ENCODE measurements around the gene SS18L1.

- TF ChIP-seq, protein P1, sequence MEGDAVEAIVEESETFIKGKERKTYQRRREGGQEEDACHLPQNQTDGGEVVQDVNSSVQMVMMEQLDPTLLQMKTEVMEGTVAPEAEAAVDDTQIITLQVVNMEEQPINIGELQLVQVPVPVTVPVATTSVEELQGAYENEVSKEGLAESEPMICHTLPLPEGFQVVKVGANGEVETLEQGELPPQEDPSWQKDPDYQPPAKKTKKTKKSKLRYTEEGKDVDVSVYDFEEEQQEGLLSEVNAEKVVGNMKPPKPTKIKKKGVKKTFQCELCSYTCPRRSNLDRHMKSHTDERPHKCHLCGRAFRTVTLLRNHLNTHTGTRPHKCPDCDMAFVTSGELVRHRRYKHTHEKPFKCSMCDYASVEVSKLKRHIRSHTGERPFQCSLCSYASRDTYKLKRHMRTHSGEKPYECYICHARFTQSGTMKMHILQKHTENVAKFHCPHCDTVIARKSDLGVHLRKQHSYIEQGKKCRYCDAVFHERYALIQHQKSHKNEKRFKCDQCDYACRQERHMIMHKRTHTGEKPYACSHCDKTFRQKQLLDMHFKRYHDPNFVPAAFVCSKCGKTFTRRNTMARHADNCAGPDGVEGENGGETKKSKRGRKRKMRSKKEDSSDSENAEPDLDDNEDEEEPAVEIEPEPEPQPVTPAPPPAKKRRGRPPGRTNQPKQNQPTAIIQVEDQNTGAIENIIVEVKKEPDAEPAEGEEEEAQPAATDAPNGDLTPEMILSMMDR (conservative IDR thresholded peaks at IDR 0.05) = no peak
- no peak for TF ChIP-seq EZH2 (IDR thresholded peaks at IDR 0.05; ENCODE audit: low read depth)
Observed at GRCh38 chr20:62143081-62143956, at the start of gene SS18L1, which contains the start of gene PSMA7.
